Natural killer cell treated with Interleukin-12 subunit alpha and Interleukin-12 subunit beta and Interleukin-15 and Interleukin-18, amount 100 ng/mL, for 72 hours (primary cell): Measurements from ENCODE around the gene MRPL9. TPM values are rescaled to one million over a fixed set of nuclear protein-coding genes. Genes with fewer than 3 reads are reported as not detected.

Experiments used
- ATAC-seq, 2 donors: fragments of 150-1000 bp; cut with Tn5 transposase in 1 of 2; sonication (Bioruptor Pico), chemical (Tn5 transposase) in 1 of 2; 2 replicates each; pipeline ENCODE4 v1.10.0; 2021
- DNase-seq: peaks from one replicate; pipeline ENCODE4 v3.0.0; 2022; ENCODE audit warnings: low spot score
- H3K27ac Mint-ChIP-seq, 2 donors: 1 replicate in 1 of 2; 2 replicates in 1 of 2; pipeline ENCODE4 v1.8.0; 2022; ENCODE audit warnings: mixed read lengths in 2 of 2, mild to moderate bottlenecking in 1 of 2, moderate library complexity in 1 of 2
- H3K27me3 Mint-ChIP-seq, 2 donors: 1 replicate in 1 of 2; 2 replicates in 1 of 2; pipeline ENCODE4 v1.8.0; 2022; ENCODE audit warnings: mixed read lengths in 2 of 2
- H3K36me3 Mint-ChIP-seq: one replicate; pipeline ENCODE4 v1.8.0; 2022; ENCODE audit warnings: mixed read lengths
- H3K4me1 Mint-ChIP-seq, 2 donors: 1 replicate in 1 of 2; 2 replicates in 1 of 2; pipeline ENCODE4 v1.8.0; 2022; ENCODE audit warnings: low read depth in 2 of 2, mixed read lengths in 2 of 2, mild to moderate bottlenecking in 1 of 2
- H3K4me3 Mint-ChIP-seq: one replicate; pipeline ENCODE4 v1.8.0; 2022; ENCODE audit warnings: mixed read lengths
- H3K9me3 Mint-ChIP-seq: 2 replicates; pipeline ENCODE4 v1.8.0; 2022; ENCODE audit warnings: mixed read lengths
- total RNA-seq, 2 donors: library from RNA; stranded (reverse); gene quantifications; one replicate each; pipeline ENCODE4 v1.2.3, GENCODE V29; 2022

MRPL9 gene
- total RNA-seq, 2 donors from 2014 or later = 107 to 161 TPM

- ATAC-seq = no peak
- Mint-ChIP-seq H3K9me3 (no peaks in the 10 kb centered on the region), H3K4me3 (no peak within 1 kb of the TSS), H3K27me3 (peaks cover 47 to 54% of the 10 kb centered on the region in 2 donors), H3K36me3 (no peaks in the 10 kb centered on the region), H3K27ac (no peak within 1 kb of the TSS), H3K4me1 (peaks cover 18 to 28% of the 10 kb centered on the region in 2 donors)
- DNase-seq = peak; percentile 44
These were observed 46.3 kb downstream of the MRPL9 start, which contains the start of gene CELF3 for GRCh38 chr1:151716771-151717631. Gene CELF3, minus strand, starts transcription at chr1:151716803. Its CDS starts 783 bp downstream, at chr1:151716020.

DNA sequence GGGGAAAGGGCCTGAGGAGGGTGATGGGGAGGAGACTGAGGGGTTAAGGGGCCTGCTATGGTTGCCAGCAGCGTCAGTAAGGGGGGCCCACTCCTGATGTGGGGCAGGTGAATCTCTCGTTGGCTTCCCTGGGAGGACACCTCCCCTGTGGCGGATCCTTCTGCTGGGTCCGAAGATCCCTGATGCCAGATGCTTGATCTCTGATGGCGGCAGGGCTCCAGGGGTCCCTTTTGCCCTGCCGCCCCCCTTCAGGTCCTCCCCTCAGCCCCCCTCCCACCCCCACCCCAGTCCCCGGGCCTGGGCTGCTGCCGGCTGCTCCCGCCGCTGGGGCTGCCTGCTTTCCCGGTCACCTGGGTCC is 46.9 kb downstream of the MRPL9 start:
- Mint-ChIP-seq H3K4me3 (no peak overlapping the region), H3K36me3 (no peaks in the 10 kb centered on the region), H3K4me1 (peaks cover 12 to 22% of the 10 kb centered on the region in 2 donors), H3K9me3 (no peaks in the 10 kb centered on the region), H3K27ac (no peak overlapping the region), H3K27me3 (peaks cover 47 to 54% of the 10 kb centered on the region in 2 donors)
- ATAC-seq (no peak), DNase-seq (no peak)

DNA sequence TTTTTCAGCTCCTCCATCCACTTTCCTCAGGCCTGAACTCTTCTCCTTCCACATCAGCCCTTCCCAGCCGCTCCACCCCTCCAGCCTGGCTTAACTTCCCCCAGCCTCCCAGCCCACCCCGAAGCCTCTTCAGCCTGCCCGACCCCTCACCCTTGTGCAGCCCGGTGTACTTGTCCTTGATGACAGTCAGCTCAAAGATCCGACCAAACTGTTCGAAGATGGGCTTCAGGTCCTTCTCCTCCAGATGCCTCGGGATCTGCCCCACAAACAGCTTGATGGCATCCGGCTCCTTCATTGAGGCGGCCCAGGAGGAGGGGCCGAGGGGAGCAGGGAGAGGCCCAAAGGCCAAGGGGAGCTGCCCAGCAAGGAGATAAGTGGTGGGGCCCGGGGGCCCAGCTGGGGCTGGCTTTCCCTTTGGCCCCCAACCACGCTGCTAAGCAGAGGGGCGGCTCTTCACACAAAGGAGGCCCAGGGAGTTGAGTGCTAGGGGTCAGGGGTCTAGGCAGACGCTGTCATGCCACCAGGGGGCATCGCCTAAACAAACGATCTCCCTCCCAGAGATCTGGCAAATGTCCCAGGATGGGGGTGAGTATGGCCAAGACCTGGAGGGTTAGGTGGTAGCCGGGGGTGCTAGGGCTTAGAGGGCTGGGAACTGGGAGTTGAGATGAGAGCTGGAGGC is 47.4 kb downstream of the MRPL9 start:
- H3K27ac Mint-ChIP-seq = no peak overlapping the region

DNA sequence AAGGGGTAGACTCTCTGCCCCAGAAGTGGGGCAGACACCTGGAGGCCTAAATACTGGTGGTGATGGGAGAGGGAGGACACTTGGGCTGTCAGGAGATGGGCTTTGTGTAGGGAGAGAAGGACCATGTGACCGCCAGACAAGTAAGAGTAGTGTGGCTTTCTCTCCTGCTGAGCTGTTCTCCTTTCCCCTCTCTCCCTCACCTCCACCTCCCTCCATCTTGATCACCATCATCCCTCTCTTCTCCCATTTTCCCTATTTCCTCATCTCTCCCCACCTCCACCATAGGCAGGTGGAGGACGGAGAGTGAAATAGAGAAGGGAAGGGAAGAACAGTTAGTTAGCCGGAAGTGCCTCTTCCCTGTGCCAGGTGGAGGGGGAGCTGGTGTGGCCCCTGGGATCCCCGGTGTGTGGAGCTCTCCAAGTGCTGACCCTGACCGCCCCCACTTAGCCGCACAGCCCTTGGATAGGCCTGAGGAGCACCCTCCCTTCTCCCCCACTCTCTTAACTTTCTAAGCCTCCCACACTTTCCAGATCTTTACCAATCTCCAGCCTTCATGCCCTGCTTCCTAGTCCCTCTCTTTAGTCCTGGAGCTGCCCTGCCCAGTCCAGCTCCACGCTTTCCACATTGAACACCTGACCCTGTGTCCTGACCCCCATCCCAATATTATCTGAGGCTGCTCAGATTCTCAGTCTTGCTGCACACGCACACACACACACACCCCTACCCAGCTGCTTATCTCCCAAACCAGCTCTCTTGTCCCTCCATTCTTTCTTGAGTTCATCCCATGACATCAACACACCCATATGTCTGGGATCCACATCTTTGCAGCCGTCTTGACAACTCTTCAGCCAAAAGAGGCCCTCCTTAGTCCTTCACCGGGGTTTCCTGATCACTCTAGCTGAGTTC is 48.2 kb downstream of the MRPL9 start:
- Mint-ChIP-seq H3K4me3 (no peak overlapping the region), H3K27ac (no peak overlapping the region), H3K27me3 (peaks cover 42 to 54% of the 10 kb centered on the region in 2 donors), H3K9me3 (no peaks in the 10 kb centered on the region), H3K4me1 (peaks cover under 1 to 11% of the 10 kb centered on the region in 2 donors), H3K36me3 (no peaks in the 10 kb centered on the region)
- ATAC-seq (no peak), DNase-seq (no peak)

More for the DNA sequence above, 47.4 kb downstream of the MRPL9 start:
- DNase-seq (no peak), ATAC-seq (no peak)
- Mint-ChIP-seq H3K9me3 (no peaks in the 10 kb centered on the region), H3K27me3 (peaks cover 47 to 54% of the 10 kb centered on the region in 2 donors), H3K36me3 (no peaks in the 10 kb centered on the region), H3K4me3 (no peak overlapping the region), H3K4me1 (peaks cover 8 to 19% of the 10 kb centered on the region in 2 donors)

DNA sequence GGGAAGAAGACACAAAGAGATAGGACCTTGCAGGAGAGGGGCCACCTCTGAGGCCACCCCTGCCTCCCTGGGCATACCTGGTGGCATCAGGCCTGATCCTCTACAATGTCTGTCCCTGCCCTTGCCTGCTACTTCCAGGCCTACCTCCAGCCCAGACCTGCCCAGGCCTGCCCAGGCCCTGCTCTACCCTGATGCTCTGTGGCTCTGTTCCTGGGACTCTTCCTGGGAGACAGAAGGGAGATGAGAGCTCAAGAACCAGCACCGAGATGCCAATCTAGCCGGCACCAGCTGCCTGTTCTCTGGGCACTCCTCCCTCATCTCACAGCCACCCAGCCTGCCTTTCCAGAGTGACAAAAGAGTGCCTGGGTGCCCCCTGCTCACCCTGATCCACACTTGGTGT is 49.4 kb downstream of the MRPL9 start:
- Mint-ChIP-seq H3K4me3 (no peak overlapping the region), H3K9me3 (no peaks in the 10 kb centered on the region), H3K36me3 (no peaks in the 10 kb centered on the region), H3K27ac (no peak overlapping the region), H3K4me1 (peaks cover 0 to 11% of the 10 kb centered on the region in 2 donors), H3K27me3 (peaks cover 44 to 45% of the 10 kb centered on the region in 2 donors)
- ATAC-seq (no peak), DNase-seq (no peak)

DNA sequence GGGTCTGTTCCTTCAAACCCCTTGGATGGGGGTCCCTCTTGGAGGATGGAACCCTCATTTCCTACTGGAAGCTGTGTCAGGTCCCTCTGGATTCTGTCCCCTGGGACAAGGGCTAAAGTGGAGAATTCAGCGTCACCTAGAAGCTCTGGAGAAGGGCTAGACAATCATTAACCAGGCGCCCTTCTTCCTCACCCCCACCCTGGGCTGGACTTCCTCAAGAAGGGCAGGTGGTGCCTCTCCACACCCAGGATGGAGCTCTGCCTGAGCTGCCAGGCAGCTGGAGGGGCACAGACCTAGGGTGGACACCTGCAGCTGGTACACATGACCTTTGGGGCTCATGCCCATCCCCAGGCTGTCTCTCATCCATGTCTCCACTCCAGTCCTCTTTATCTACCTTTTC is 50.3 kb downstream of the MRPL9 start:
- Mint-ChIP-seq H3K4me1 (peaks cover 0 to 11% of the 10 kb centered on the region in 2 donors), H3K27ac (no peak overlapping the region), H3K9me3 (no peaks in the 10 kb centered on the region), H3K27me3 (peaks cover 36 to 39% of the 10 kb centered on the region in 2 donors), H3K36me3 (no peaks in the 10 kb centered on the region), H3K4me3 (no peak overlapping the region)
- DNase-seq (no peak), ATAC-seq (no peak)

DNA sequence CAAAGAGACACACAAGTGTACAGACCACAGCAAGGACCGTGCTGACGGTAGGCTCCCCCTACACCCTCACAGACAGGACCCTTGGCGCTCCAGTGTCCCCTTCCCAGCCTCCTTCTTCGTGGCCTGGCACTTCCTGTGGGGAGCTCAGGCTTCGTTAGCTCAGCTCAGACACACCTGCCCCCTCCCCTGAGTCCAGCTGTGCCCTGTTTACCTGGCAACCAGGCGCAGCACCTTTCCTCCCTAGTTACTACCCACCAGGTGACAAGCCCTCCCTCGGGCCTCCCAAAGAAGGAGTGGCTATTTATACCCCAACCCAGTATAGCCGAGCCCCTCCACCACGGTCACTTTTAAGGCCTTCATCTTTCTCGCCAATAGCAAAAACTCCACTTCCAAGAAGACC is 51.3 kb downstream of the MRPL9 start:
- peaks cover 25 to 30% of the 10 kb centered on the region in 2 donors for H3K27me3 Mint-ChIP-seq
- H3K4me3 Mint-ChIP-seq = no peak overlapping the region
- no peaks in the 10 kb centered on the region for H3K36me3 Mint-ChIP-seq
- no peak for ATAC-seq
- H3K4me1 Mint-ChIP-seq = peaks cover 0 to 3% of the 10 kb centered on the region in 2 donors
- no peak for DNase-seq
- H3K27ac Mint-ChIP-seq = no peak overlapping the region
- H3K9me3 Mint-ChIP-seq = no peaks in the 10 kb centered on the region

DNA sequence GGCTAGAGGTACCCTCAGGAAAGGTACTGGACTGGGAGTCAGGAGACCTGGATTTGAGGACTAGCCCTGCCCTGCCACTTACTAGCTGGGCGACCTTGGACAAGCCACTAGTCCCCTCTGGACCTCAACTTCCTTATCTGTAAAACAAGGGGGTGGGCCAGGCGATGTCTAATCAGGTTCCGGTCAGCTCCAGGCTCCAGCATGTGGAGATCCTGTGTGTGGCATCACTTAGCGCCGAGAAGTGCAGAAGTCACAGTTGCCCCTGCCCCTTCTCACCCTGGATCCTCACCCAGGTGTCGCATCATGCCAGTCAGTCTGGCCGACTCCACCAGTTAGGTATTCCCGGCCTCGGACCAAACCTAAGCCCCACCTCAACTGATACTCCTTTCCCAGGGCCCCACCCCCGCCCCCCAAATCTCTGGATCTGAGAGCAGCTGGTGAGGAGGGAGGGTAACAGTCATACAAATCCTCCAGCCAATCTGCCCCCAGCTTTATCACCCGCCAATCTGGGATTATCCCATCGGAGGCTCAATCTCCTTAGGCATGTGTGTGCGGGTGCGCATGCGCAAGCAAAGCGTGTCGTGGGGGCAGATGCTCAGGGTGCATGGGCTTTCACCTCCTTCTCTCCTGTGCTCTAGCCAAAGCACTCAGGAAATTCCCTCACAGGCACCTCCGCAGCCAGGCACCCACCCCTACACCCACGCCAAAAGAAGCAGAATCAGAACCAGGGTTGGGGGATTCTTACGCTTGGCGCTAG is 52.1 kb downstream of the MRPL9 start:
- Mint-ChIP-seq H3K9me3 (no peaks in the 10 kb centered on the region), H3K27ac (no peak overlapping the region), H3K27me3 (peaks cover 20 to 27% of the 10 kb centered on the region in 2 donors), H3K4me1 (peaks cover 0 to 3% of the 10 kb centered on the region in 2 donors), H3K36me3 (no peaks in the 10 kb centered on the region), H3K4me3 (no peak overlapping the region)
- ATAC-seq (no peak), DNase-seq (no peak)

GRCh38 chr1:151710187-151710840 is 53.0 kb downstream of the MRPL9 start:
- no peak for ATAC-seq
- DNase-seq = no peak
- H3K9me3 Mint-ChIP-seq = no peaks in the 10 kb centered on the region
- H3K4me1 Mint-ChIP-seq = peaks cover 0 to 3% of the 10 kb centered on the region in 2 donors
- no peak overlapping the region for H3K27ac Mint-ChIP-seq
- no peak overlapping the region for H3K4me3 Mint-ChIP-seq
- peaks cover 11 to 24% of the 10 kb centered on the region in 2 donors for H3K27me3 Mint-ChIP-seq
- H3K36me3 Mint-ChIP-seq = no peaks in the 10 kb centered on the region

Other genes starting within 250 kb of the MRPL9 start
- 1 to 10 TPM; 2.0 to 2.3 TPM for gene TUFT1, start 223.2 kb downstream of the MRPL9 start, total RNA-seq
- gene SNX27, start 151.4 kb downstream of the MRPL9 start, total RNA-seq = 10 to 100 TPM; 28.3 to 34.2 TPM
- not detected for gene CELF3, start 46.7 kb downstream of the MRPL9 start, total RNA-seq
- gene RIIAD1, start 42.0 kb downstream of the MRPL9 start, total RNA-seq = not detected
- gene TDRKH, start 27.0 kb upstream of the MRPL9 start, total RNA-seq = 10 to 100 TPM; 13.5 to 14.0 TPM
- gene LINGO4, start 41.9 kb upstream of the MRPL9 start, total RNA-seq = not detected
- 1 to 10 TPM in 1 of 2 donors, under 1 TPM in 1; 0.17 to 1.3 TPM for gene RORC, start 68.3 kb upstream of the MRPL9 start, total RNA-seq
- gene C2CD4D, start 76.3 kb upstream of the MRPL9 start, total RNA-seq = 1 to 10 TPM in 1 of 2 donors, not detected in 1; 1.5 TPM
- gene THEM5, start 90.2 kb upstream of the MRPL9 start, total RNA-seq = not detected
- gene THEM4, start 146.0 kb upstream of the MRPL9 start, total RNA-seq = 10 to 100 TPM; 17.0 to 19.6 TPM
- gene S100A10, start 230.4 kb upstream of the MRPL9 start, total RNA-seq = 100 to 1,000 TPM; 152 to 263 TPM